Neutrophil (primary cell): ENCODE measurements around the gene LAMP5.

Experiments used
- H3K27ac ChIP-seq: fragments of 200-600 bp; sonication (generic); 2 replicates; pipeline ENCODE4 v1.5.1; 2016; ENCODE audit warnings: mild to moderate bottlenecking, moderate library complexity
- H3K27me3 ChIP-seq: fragments of 200-600 bp; sonication (generic); 2 replicates; pipeline ENCODE4 v1.6.0; 2016; ENCODE audit warnings: mild to moderate bottlenecking
- H3K36me3 ChIP-seq: fragments of 200-600 bp; sonication (generic); 2 replicates; pipeline ENCODE4 v1.5.1; 2017
- H3K4me1 ChIP-seq, 2 experiments: fragments of 200-600 bp in 1 of 2; sonication (generic) in 1 of 2; 1 replicate in 1 of 2; 2 replicates in 1 of 2; pipeline versions ENCODE4 v1.5.1 to v1.6.1; 2013 to 2016; ENCODE audit warnings: low read depth in 1 of 2, low read length in 1 of 2, mild to moderate bottlenecking in 1 of 2, moderate library complexity in 1 of 2; ENCODE audit not compliant: control insufficient read depth in 1 of 2, insufficient read depth in 1 of 2
- H3K4me3 ChIP-seq, 2 experiments: fragments of 200-600 bp in 1 of 2; sonication (generic) in 1 of 2; 1 replicate in 1 of 2; 2 replicates in 1 of 2; pipeline ENCODE4 v1.5.1; 2013 to 2016; ENCODE audit warnings: low read depth in 1 of 2, low read length in 1 of 2, mild to moderate bottlenecking in 1 of 2, moderate library complexity in 1 of 2
- H3K9me3 ChIP-seq: fragments of 200-600 bp; sonication (generic); 2 replicates; pipeline ENCODE4 v1.5.1; 2016
- TF ChIP-seq, protein P1 (sequence below): fragments of 200-600 bp; sonication (generic); IDR thresholded peaks from 2 replicates; pipeline ENCODE4 v1.5.1; 2016; ENCODE audit warnings: antibody characterized with exemption

The LAMP5 gene

DNA sequence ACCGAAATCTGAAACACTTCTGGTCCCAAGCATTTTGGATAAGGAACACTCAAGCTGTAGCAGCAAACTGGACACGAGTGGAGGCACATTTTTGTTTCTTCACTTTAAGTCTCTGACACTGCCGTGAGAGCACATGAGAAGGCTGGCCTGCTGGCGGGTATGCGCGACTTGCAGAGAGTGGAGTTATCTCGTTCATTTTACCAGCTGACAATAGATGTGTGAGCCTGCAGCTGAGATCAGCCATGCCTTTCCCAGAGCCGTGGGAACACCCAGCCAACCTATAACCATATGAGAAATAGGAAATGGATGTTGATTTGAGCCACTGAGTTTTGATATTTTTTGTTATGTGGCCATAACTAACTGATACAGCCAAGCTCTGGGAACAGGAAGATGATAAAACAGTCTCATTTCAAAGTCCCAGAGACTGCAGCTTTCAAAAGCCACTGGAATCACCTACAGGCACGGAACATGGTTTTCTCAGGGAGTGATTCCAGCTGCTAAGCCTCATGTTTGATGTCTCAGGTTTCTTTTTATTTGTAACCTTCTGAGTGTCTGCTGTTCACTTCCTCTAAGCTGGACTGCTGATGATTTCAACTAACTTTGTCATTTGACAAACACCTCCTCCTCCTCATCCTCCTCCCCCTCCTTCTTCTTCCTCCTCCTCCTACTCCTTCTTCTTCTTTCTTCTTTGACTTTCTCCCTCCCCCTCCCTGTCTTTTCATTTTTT is 28.6 kb upstream of the LAMP5 start:
- TF ChIP-seq, protein P1, sequence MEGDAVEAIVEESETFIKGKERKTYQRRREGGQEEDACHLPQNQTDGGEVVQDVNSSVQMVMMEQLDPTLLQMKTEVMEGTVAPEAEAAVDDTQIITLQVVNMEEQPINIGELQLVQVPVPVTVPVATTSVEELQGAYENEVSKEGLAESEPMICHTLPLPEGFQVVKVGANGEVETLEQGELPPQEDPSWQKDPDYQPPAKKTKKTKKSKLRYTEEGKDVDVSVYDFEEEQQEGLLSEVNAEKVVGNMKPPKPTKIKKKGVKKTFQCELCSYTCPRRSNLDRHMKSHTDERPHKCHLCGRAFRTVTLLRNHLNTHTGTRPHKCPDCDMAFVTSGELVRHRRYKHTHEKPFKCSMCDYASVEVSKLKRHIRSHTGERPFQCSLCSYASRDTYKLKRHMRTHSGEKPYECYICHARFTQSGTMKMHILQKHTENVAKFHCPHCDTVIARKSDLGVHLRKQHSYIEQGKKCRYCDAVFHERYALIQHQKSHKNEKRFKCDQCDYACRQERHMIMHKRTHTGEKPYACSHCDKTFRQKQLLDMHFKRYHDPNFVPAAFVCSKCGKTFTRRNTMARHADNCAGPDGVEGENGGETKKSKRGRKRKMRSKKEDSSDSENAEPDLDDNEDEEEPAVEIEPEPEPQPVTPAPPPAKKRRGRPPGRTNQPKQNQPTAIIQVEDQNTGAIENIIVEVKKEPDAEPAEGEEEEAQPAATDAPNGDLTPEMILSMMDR, result no peak
- Histone ChIP-seq H3K4me3 (no peak overlapping the region), H3K4me1 (no peaks in the 10 kb centered on the region), H3K27ac (no peak overlapping the region), H3K9me3 (no peaks in the 10 kb centered on the region), H3K27me3 (peaks cover 7% of the 10 kb centered on the region), H3K36me3 (no peaks in the 10 kb centered on the region)

DNA sequence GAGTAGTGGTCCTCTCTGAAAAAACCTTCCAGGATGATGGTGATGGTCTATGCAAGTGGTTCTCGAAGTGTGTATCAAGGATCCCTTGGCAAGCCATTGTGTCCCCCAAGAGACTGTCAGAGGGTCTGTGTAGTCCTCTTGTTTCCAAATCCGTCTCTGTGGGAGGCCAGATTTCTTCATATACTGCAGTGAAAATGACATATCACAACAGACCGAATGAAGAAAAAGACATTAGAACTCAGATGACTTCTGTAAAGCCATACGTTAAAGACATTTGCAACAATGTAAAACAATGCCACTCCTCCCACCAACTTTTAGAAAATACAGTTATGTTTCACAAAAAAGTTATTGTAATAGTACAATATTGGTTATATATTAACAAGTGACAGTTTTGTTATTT is 27.2 kb upstream of the LAMP5 start:
- Histone ChIP-seq H3K4me3 (no peak overlapping the region), H3K27ac (no peak overlapping the region), H3K4me1 (no peaks in the 10 kb centered on the region), H3K27me3 (peaks cover 7% of the 10 kb centered on the region), H3K9me3 (no peaks in the 10 kb centered on the region), H3K36me3 (no peaks in the 10 kb centered on the region)
- TF ChIP-seq, protein P1, result no peak

DNA sequence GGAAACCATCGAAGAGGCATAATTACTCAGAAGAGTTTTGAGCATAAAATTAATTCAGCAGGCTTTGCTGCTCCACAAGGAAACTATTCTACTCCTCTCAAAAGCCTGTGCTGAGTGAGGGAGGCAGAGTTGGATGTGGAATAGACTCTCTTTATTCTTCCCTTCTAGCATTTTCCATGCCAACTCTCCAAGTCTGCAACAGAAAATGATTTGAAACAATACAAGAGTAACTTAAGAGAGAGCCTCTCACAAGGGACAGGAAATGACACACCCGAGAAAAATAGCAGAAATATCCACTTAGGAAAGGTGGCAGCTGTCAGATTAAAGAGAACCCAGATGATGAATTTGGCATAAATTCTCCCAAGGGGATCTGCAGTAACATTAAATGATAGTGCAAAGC is 26.3 kb upstream of the LAMP5 start:
- H3K4me1 ChIP-seq, result no peaks in the 10 kb centered on the region
- TF ChIP-seq, protein P1, result no peak
- H3K9me3 ChIP-seq, result no peaks in the 10 kb centered on the region
- no peak overlapping the region for H3K4me3 ChIP-seq
- no peaks in the 10 kb centered on the region for H3K36me3 ChIP-seq
- H3K27me3 ChIP-seq, result peaks cover 7% of the 10 kb centered on the region
- no peak overlapping the region for H3K27ac ChIP-seq

DNA sequence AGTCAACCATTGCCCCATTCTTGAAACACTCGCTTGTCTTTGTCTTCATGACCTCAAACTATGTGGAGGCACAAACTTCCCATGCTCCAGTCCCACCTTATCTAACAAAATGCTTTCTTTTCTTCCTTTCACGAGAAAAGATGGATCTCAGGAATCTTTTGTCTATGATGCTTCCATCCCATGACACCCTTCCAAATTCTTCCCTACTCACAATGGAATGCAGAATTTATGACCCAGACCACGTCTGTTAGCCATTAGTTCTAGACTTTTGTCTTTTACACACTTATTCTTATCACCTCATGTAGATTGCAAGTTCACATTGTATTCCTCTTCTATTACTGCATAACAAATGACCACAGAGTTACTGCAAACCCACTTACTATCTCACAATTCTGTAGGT is 24.2 kb upstream of the LAMP5 start:
- Histone ChIP-seq H3K4me3 (no peak overlapping the region), H3K36me3 (no peaks in the 10 kb centered on the region), H3K27me3 (peaks cover 7% of the 10 kb centered on the region), H3K9me3 (no peaks in the 10 kb centered on the region), H3K27ac (no peak overlapping the region), H3K4me1 (no peaks in the 10 kb centered on the region)
- TF ChIP-seq, protein P1, result no peak

DNA sequence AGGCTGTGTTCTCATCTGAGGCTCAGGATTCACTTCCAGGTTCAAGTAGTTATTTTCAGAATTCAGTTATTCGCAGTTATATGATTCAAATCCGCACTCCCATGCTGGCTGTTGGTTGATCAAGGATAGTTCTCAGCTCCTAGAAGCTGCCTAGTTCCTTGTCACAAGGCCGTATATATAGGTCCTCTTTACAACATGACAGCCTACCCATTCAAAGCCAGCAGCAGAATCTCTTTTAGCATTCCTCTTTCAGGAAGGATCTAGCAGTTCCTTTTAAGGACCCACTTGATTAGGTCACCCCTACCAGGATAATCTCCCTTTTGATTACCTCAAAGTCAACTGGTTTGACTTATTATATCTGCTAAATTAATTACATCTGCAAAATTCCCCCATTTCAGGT is 23.8 kb upstream of the LAMP5 start:
- TF ChIP-seq, protein P1, result no peak

More for the DNA sequence above, 23.8 kb upstream of the LAMP5 start:
- Histone ChIP-seq H3K27ac (no peak overlapping the region), H3K27me3 (peaks cover 7% of the 10 kb centered on the region), H3K36me3 (no peaks in the 10 kb centered on the region), H3K4me3 (no peak overlapping the region), H3K9me3 (no peaks in the 10 kb centered on the region), H3K4me1 (no peaks in the 10 kb centered on the region)
